CD1c-positive myeloid dendritic cell (primary cell): ENCODE data around the gene HOXC10.

ENCODE experiments used
- DNase-seq: peaks from one replicate; pipeline ENCODE4 v3.0.0-alpha.2; 2016; ENCODE audit errors: extremely low spot score

Gene HOXC10

DNA sequence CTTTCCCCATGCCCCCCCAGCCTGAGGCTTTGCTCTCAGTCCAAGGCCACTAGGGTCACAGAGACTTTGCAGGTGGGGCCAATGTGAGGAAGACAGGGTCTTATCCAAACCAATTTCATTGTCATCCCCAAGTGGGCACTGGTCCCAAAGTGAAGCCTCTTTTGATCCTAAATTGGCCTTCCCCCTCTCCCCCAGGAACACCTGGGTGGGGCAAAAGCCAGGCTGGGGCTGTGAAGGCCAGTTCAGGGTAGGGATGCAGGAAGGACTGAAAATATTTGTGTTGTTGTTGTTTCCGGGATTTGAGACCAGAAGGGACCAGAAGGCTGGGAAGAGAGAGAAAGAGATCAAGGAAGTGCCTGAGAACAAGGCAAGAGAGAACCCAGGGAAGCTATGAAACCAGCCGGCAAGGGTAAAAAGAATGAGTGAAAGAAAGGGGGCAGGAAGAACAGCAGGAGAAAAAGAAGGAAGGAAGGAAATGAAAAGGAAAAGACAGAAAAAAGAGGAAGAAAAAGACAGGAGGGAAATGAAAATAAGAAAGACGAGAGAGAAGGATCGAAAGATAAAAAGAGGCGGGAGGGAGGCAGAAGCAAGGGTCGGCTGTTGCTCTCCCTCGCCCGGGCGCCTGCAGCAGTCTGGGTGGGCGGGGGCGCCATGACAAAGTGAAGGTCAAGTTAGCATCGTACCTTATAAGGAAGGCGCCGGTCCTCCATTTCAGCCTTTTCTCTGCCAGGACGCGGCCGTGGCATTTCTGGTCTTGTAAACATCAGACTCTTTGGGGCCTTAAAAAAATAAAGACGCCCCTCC is 19.5 kb upstream of the HOXC10 start:
- no peak for DNase-seq

DNA sequence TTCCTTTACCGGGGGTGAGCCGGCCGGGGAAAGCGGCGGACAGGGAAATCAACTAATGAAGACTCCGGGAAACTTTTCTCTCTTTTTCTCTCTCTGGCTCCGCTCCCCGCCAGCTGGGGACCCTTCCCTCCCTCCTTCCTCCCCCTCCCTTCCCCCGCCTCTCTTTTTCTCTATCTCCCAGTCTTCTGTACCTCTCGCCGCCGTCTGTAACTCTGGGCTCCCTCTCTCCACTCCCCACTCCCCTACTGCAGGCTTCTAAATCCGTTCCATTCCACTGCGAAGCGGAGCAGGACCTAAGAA is 18.9 kb upstream of the HOXC10 start:
- DNase-seq: no peak

DNA sequence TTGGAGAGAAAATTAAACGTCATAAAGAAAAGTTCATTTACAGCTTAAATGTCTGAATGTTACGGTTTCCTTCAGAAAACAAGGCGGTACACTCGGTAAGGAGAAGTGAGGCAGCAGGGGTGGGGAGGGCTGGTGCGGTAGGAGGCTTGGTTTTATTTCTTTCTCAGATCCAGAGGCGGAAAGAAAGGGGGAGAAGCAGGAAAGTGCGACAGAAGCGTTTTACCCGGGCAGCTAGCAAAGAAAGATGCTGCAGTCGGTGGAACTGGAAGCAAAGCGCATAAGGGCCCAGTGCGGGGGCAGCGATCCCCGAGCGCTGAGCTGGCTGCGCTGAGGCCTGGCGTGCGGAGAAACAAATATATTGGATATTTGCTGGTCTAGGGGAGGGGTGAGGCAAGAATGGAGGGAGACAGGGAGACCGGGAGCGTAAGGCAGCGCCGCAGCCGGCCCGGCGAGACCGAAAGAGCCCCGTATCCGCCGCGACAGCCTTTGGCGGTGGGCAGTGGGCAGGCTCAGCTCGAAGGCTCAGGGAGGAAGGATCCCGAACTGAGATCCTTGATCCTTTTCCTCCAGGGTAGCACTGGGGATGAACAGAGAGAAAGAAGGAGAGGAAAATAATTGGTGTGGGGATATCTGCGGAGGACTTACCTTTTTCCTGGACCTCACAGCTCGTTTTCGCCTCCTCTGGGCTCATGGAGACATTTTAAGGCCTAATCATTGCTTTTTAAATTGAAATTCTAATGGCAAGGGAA is 18.4 kb upstream of the HOXC10 start:
- no peak for DNase-seq

DNA sequence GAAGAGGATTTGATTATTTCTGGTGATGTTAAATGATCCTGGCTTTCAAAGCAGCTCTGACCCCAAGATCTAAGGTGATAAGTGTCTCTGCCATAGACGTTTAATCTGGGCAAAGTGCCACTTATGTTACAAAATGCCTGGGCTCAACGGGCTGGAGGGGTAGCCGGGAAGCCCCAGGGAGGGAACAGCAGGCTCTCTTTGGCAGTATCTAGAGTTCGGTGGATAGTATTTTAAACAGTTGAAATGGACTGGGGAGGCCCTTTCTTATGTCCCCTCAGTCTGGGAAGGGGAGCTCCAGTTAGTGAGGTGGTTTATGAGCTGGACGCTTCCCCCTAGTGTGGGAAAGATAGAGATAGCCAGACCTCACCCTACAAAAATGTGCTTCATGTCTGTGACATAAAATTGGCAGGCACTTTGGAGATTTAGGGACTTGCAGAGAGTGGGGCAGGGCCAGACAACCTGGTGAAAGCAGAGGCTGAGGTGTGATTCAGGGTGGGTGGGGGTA is 17.5 kb upstream of the HOXC10 start:
- no peak for DNase-seq

GRCh38 chr12:53968214-53969127 is 16.5 kb upstream of the HOXC10 start:
- no peak for DNase-seq

- DNase-seq: no peak
These were observed 15.2 kb upstream of the HOXC10 start for GRCh38 chr12:53969588-53970259.

- DNase-seq: no peak
These were observed 14.5 kb upstream of the HOXC10 start for GRCh38 chr12:53970451-53970850.

DNA sequence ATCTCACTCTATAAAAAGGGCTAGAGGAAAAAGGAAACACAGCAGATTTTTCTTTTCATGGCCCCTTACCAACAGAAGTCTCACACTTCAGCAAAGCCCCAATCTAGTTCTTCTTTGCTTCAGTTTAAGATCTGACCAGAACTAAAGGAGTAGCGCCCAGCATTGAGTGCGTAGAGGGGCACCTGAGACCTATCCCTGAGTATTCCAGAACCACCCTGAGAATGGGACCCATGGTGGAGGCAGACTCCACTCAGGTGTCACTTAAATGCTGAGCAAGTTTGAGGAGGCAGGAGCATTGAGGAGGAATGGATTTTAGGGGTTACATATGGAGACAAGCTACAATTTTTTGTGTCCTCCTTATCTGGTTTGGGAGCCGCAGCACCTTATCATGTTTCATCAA is 13.8 kb upstream of the HOXC10 start:
- no peak for DNase-seq

DNA sequence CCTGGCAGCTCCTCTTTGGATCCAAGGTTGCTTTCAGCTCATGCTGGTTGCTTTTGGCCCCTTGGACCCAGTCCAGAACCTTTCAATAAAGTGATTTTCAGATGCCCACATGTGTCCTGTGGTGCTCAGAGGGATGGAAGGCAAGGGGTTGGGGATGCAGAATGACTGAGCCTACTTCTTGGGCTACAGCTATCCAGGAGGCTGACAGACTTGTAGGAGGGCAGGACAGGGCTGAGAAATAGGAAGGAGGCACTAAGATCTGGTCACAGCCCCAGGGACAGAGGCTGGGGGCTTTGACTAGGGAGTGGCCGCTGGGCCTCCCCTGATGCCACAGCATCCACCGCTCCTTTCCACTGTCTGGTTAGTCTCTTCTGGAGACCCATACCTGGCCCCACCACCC is 13.3 kb upstream of the HOXC10 start:
- no peak for DNase-seq

- DNase-seq: no peak
These were observed 12.7 kb upstream of the HOXC10 start for GRCh38 chr12:53972152-53972702.

DNA sequence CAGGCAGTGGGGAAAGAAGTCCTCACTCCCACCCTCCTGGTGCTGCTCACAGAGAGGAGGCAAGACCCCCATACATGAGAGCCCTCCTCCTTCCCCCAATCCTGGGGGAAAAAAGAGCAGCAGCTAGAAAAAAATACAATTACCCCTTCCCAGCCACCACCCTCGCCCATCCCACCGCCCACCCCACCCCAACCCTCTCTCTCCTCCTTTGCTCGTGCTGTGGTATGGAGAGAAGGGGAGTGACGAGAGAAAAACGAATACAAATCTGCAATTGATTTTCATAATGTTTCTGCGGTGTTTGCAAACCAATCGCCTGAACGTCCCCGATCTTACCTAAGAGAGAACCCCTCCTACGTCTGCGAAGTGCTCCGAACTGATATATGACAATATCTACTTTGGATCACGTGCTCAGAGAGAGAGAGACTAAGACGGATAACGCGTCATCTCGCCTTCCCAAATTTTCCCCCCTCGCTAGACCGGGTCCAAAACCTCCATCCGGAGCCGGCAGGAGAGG is 12.2 kb upstream of the HOXC10 start, which contains the start of gene HOXC11:
Gene HOXC11, plus strand, starts transcription at position 405 of the 514 bp plus-strand sequence. CDS start 116 bp downstream, outside the sequence.
- no peak for DNase-seq

GRCh38 chr12:53973236-53974042 is 11.5 kb upstream of the HOXC10 start:
- no peak for DNase-seq

GRCh38 chr12:53974084-53975063 is 10.6 kb upstream of the HOXC10 start, which contains the start of gene HOTAIR:
HOTAIR (minus strand) TSS chr12:53974954.
- peak; percentile 30 for DNase-seq

- DNase-seq: no peak
These were observed 9.9 kb upstream of the HOXC10 start for GRCh38 chr12:53975064-53975471.

- DNase-seq: no peak
These were observed 9.3 kb upstream of the HOXC10 start for GRCh38 chr12:53975479-53976152.

DNA sequence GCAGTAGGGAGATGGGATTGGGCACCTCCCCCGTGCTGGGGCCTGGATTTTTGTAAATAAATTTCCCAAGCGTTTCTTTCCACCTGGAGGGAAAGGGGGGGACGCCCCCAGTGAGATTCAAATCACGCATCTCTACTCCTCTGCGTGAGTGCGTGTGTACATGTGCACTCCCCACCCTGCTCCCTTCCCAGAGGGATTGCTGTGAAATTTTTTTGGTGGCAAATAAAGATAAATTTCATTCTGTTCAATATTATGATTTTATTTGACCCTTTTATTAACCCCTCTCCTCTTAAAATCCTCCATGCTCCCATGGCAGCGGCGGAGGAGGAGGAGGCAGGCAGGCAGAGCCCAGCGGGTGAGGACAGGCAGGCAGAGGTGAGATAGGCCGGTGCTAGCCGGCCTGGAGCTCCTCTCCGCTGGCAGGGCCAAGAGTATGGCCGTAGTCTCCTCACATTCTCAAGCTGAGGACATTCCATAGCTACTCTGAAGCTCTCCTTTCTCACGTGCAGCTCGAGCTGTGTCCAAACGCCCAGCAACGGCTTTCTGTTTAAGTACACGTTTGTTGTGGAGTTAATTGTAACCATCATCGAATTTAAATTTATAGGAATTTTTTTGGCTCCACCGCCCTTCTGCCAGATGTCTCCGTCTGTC is 8.6 kb upstream of the HOXC10 start:
- DNase-seq: no peak

DNA sequence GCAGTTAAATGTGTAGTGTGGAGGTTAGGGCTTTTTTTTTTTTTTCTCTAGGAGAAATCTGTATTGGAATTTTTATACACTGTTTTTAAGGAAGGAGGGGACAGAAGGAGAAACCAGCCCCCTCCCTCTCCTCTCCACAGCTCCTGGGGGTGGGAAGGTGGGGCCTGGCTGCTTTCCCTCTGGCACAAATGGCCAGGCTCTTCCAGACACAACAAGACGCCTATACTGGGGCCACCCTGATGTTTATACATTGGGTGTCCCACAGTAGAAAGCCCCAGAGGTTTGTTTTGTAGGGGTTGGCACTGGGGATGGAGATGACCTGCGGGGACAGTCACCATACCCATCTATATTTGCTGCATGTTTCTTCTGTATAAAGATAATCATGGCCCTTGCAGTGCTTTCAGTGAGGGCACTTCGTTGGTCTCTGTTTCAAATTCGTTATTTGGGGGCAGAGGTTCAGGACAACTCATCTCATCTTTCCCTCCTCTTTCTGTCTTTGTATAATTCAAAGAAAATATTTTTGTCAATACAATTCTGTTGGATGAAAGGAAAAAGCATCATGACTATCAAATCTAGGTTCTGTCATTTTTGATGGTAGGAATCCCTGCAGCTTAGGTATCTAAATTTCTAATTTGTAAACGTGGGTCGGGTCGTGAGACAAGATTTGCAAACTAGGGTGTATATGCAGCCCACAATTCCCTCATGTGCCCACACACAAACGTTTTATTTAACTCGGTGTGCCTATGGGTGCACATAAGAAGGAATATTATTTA is 7.9 kb upstream of the HOXC10 start:
- DNase-seq: no peak
